Measurements from ENCODE around the gene ENTREP1.

- TF ChIP-seq, protein P1, sequence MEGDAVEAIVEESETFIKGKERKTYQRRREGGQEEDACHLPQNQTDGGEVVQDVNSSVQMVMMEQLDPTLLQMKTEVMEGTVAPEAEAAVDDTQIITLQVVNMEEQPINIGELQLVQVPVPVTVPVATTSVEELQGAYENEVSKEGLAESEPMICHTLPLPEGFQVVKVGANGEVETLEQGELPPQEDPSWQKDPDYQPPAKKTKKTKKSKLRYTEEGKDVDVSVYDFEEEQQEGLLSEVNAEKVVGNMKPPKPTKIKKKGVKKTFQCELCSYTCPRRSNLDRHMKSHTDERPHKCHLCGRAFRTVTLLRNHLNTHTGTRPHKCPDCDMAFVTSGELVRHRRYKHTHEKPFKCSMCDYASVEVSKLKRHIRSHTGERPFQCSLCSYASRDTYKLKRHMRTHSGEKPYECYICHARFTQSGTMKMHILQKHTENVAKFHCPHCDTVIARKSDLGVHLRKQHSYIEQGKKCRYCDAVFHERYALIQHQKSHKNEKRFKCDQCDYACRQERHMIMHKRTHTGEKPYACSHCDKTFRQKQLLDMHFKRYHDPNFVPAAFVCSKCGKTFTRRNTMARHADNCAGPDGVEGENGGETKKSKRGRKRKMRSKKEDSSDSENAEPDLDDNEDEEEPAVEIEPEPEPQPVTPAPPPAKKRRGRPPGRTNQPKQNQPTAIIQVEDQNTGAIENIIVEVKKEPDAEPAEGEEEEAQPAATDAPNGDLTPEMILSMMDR (IDR thresholded peaks at IDR 0.05): no peak
- TF ChIP-seq POLR2A (IDR thresholded peaks at IDR 0.05): no peak
These were observed 64.5 kb downstream of the ENTREP1 start for GRCh38 chr9:69389437-69389995.
